NCI-H2227 (cell line): ENCODE results near the gene GUCY2D.
"Not testable (repeated sequence)": the region's sequence is repeated elsewhere in the genome, so short reads cannot be mapped to it uniquely, and the experiment has no call there.

Experiments used
- DNase-seq: peaks from one replicate; lab custom pipeline; 2025; ENCODE audit not compliant: unreplicated experiment; lab: John Stamatoyannopoulos, UW

The GUCY2D gene

GRCh38 chr17:8001976-8002720 is at the start of gene GUCY2D:
TSS of gene GUCY2D (plus strand) at chr17:8002615. CDS start at chr17:8003048, 433 bp downstream.
- DNase-seq = no peak

GRCh38 chr17:7953266-7953665 is 49.1 kb upstream of the GUCY2D start:
- not testable (repeated sequence) for DNase-seq

GRCh38 chr17:7955414-7956227 is 46.8 kb upstream of the GUCY2D start:
- DNase-seq = no peak

GRCh38 chr17:7956228-7956965 is 46.0 kb upstream of the GUCY2D start:
- DNase-seq = no peak

GRCh38 chr17:7959503-7960253 is 42.7 kb upstream of the GUCY2D start:
- DNase-seq = no peak

GRCh38 chr17:7961421-7961820 is 41.0 kb upstream of the GUCY2D start:
- no peak for DNase-seq

- no peak for DNase-seq
Measured at GRCh38 chr17:7967751-7968150, 34.7 kb upstream of the GUCY2D start.

- DNase-seq = no peak
Measured at GRCh38 chr17:7969433-7969832, 33.0 kb upstream of the GUCY2D start.

- DNase-seq = no peak
Measured at GRCh38 chr17:7971651-7972050, 30.8 kb upstream of the GUCY2D start.

GRCh38 chr17:7972131-7972785 is 30.2 kb upstream of the GUCY2D start:
- DNase-seq = no peak

GRCh38 chr17:7974638-7975131 is 27.7 kb upstream of the GUCY2D start:
- DNase-seq = no peak

GRCh38 chr17:7977039-7977438 is 25.4 kb upstream of the GUCY2D start:
- no peak for DNase-seq

GRCh38 chr17:7977805-7978204 is 24.6 kb upstream of the GUCY2D start:
- DNase-seq = no peak

- DNase-seq = no peak
Measured at GRCh38 chr17:7982173-7982572, 20.2 kb upstream of the GUCY2D start.

- no peak for DNase-seq
Measured at GRCh38 chr17:7982666-7983065, 19.7 kb upstream of the GUCY2D start.

- no peak for DNase-seq
Measured at GRCh38 chr17:7984904-7985303, 17.5 kb upstream of the GUCY2D start.

- DNase-seq = no peak
Measured at GRCh38 chr17:7987112-7987893, 15.1 kb upstream of the GUCY2D start.

GRCh38 chr17:7988750-7989178 is 13.7 kb upstream of the GUCY2D start:
- peak; percentile 90 for DNase-seq
